Choroid plexus epithelial cell (primary cell): Measurements from ENCODE around the gene UNC93B1.

Source experiments
- DNase-seq: peaks from one replicate; pipeline ENCODE4 v3.0.0-alpha.2; 2010; ENCODE audit warnings: low read depth
- H3K4me3 ChIP-seq: 2 replicates; pipeline ENCODE4 v1.5.1; 2011; ENCODE audit warnings: low read depth, mild to moderate bottlenecking, control low read depth, low read length, moderate library complexity
- CTCF ChIP-seq: conservative IDR thresholded peaks from 2 replicates; pipeline ENCODE4 v1.5.1; 2011; ENCODE audit warnings: low read depth, mild to moderate bottlenecking, control low read depth, inconsistent platforms, low read length, moderate library complexity

Gene UNC93B1

GRCh38 chr11:68039526-68040086, 35.7 kb upstream of the UNC93B1 start:
- no peak for DNase-seq
- peak overlapping the region; percentile 74 for H3K4me3 ChIP-seq
- TF ChIP-seq CTCF = no peak

GRCh38 chr11:68038718-68039525, 35.0 kb upstream of the UNC93B1 start, which contains the start of gene TCIRG1:
TCIRG1 (plus strand) TSS chr11:68039025; CDS start chr11:68041272, 2,247 bp downstream.
- no peak for TF ChIP-seq CTCF
- peak within 1 kb of the TSS; percentile 74 for H3K4me3 ChIP-seq
- peak; percentile 78 for DNase-seq

- DNase-seq = no peak
- no peak for TF ChIP-seq CTCF
- peak overlapping the region; percentile 74 for H3K4me3 ChIP-seq
Measured at GRCh38 chr11:68038226-68038717, 34.4 kb upstream of the UNC93B1 start.

- no peak for DNase-seq
- no peak for TF ChIP-seq CTCF
- H3K4me3 ChIP-seq = no peak overlapping the region
Measured at GRCh38 chr11:68037411-68038225, 33.7 kb upstream of the UNC93B1 start.

GRCh38 chr11:68036717-68037239, 32.9 kb upstream of the UNC93B1 start:
- no peak for TF ChIP-seq CTCF
- DNase-seq = no peak
- no peak overlapping the region for H3K4me3 ChIP-seq

GRCh38 chr11:68036141-68036716, 32.3 kb upstream of the UNC93B1 start:
- DNase-seq = no peak
- TF ChIP-seq CTCF = no peak
- H3K4me3 ChIP-seq = no peak overlapping the region
